Stimulated activated naive CD4-positive, alpha-beta T cell treated with Interleukin-2 at 50 U/mL for 16 hours (primary cell): Measurements from ENCODE around the gene NR3C2.
"Not testable (repeated sequence)": the region's sequence is repeated elsewhere in the genome, so short reads cannot be mapped to it uniquely, and the experiment has no call there.

Source experiments
- DNase-seq: peaks from one replicate; lab custom pipeline; 2025; lab: John Stamatoyannopoulos, UW

NR3C2 gene

DNA sequence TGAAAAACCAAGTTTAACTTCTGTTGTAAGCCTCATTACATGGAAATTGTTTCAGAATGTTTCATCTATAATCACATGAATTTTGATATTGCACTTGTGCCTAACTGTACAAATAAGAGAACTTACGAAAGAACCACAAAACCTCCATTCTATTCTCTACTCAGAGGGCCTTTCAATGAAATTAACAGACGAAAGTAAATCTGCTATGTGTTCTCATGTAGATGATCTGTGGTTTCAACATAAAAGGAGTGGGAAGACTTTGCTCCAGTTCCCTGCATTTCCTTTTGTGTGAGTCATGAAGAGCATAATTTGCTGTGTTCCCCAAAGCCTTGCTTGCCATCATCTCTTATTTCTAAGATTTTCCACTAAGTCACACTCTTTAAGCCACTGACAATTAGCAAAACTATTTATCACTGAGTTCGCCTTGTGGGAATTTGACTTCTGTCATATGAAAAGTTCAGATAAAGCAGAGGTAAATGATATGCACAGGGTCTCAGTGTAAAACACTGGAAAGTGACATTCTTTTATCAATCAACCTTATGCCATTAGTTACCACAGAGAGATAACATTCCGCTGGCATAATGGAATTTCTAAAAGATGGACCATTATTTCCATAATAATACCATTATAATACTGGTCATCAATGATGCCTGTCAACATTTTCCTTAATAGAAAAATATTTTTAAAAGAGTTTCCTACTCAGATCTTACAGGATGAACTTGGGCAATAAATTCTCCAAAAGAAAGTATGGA, 329.8 kb downstream of the NR3C2 start:
- DNase-seq: no peak

DNA sequence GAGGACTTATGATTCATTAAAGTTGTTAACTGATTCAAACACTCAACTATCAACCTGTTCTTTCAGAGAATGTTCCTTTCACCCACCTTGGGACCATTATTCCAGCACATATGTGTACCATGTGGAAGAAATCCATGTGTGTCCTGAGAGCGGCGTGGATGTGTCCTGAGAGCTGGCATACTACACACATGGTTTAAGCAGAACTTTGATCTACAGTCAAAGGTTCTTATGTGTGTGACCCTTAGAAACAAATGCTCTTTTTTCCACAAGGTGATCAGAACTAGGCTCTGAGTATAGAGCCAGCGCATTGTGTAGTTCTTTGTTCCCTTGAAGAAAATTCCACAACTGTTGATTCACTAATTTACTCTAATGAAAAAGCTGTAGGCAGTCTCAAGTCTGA, 332.0 kb downstream of the NR3C2 start:
- DNase-seq: no peak

DNA sequence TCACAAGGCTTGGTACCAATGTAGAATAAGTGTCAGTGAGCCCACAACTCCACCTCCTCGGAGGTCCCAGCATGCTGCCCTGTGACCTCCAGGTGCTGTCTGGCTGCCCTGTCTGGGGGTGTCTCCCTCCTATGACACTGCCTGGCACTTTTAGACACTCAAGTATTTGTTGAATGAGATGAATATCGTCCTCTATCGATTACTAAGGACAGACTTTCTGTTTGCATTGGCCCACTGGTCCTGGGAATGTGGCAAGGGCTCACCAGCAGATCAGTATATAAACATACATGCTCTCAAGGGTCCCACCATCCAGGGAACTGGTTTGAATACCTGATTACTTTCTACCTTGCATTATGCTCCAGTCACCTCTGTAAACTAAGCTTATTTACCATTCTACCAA, 333.0 kb downstream of the NR3C2 start:
- DNase-seq: no peak

DNA sequence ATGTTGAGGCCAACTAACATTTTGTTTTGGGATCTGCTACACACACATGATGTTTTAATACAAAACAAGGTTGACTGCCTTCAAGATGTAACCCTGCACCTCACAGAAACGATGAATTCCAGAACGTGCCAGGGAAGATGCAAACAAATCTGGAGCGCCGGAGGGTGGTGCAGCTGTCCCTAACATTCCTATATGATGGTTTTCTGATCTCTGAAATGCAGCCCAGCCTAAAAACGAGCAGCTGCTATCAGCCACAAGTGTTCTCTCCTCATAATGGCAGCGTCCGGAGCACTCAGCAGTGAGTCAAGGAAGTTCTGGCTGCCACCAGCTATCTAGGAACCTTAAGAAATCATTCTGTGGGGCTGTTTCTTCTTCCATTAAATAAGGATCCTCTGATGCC, 333.4 kb downstream of the NR3C2 start:
- no peak for DNase-seq

DNA sequence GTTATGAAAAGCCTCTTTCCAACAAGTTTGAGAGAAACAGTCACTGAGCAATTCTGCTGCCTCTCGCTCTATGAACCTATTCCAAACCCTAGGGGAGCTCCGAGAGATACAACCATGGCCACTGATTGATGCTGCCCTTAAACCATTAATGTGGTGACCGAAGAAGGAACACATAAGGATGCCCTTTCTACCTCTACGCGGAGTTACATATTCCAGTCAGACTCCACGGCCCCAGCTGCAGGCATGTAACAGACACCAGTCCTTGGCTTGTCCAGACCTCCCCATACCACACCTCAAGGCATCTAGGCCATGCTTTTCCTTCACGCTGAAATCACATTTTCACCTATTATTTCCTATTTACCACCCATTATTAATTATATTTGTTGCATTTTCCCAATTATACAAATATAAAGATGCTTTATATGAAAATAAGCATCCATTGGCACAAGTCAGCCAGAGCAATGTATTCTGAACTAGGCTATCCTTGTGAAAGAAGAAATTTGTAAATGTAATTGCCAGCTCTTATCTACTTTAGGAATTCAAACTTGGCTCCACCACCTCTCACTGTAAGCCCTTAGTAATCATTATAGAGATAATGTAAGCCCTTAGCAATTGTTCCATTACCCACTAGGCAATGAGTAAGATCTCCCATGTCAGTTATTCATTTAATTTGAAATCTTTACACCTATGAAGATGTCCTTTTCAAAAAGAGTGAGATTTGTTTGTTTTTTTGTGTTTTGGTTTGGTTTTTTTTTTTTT, 338.4 kb downstream of the NR3C2 start:
- DNase-seq: no peak

DNA sequence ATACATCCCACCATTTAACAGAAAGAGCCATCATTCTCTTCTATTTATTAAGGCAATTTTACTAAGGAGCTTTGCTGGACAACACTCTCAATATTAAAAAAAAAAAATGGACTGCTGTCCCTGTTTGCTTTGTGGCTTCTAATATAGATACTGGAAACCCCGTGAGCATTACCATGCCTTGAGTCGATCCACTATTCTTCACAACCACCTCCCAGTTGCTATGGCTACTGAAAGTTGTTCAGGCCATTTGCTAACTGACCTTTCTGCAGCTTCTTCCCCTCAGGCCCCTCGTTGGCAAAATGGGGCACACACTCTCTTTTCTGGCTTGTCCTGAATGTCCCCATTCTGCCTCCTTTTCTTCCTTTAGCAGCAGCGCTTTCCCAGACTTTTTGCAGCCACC, 340.4 kb downstream of the NR3C2 start:
- no peak for DNase-seq

DNA sequence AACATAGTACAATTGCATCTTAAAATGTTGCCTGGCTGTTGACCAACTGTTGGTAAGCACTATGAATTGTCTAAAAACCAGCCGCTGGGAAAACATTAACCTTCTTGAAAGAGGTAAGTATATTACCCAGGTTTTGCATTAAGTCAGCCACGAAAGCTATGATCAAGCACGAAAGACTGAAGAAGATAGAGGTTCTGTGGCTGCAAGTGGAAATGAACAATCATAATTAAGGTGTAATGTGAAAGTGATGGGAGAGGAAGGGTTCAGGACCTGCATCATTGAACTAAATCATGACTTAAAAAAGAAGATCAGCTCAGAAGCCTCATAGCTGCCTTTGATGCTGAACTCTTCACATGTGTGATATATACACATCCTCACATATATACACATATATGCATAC, 341.0 kb downstream of the NR3C2 start:
- no peak for DNase-seq

DNA sequence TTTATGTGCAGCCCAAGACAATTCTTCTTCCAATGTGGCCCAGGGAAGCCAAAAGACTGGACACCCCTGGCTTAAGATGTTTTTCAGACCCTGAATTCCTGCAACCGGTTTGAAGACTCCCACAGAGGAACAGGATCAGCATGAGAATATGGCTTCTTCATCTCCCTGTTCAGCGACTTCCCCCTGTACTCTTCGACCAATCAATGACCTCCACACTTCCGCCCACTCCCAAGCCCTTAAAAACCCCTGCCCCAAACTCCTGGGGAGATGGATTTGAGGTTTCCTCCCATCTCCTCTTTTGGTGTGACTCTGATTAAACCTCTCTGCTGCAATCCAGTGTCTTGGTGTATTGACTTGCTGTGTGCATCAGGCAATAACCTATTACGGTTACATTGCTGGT, 344.4 kb downstream of the NR3C2 start:
- no peak for DNase-seq

DNA sequence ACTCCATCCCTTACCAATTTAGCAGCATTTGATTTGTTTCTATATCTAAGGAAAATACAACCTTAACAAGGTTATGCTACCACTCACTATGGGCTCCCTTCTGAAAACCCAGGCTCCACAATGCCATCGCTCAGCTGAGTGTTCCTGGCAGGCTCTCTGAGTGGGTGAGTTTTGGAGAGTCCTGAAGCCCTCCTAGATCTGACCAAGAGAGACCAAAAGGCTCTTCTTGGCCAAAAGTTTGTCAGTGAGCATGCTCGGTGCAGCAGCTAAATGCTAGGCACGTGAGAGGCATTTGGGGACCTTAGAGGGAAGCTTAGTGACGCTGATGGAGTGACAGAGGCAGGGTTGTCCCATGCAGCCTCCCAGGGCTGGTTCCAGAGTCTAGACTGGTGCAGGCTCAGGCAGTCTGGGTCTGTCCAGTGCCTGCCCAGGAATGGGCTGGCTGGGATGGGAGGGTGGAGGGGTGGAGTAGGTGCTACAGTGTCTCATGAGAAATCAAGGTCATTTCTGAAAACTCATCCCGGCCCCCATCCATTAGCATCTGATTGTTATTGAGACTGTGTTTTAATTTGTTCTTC, 346.8 kb downstream of the NR3C2 start:
- no peak for DNase-seq

DNA sequence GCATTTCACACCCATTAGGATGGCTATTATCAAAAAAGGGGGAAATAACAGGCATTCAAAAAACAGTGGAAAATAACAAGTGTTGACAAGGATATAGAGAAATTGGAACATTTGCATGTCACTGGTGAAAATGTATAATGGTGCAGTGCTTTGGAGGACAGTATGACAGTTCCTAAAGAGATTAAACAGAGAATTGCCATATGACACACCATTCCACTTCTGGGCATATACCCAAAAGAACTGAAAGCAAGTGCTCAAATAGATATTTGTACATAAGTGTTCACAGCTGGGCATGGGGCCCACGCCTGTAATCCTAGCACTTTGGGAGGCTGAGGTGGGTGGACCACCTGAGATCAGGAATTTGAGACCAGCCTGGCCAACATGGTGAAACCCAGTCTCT, 348.1 kb downstream of the NR3C2 start:
- DNase-seq: no peak

DNA sequence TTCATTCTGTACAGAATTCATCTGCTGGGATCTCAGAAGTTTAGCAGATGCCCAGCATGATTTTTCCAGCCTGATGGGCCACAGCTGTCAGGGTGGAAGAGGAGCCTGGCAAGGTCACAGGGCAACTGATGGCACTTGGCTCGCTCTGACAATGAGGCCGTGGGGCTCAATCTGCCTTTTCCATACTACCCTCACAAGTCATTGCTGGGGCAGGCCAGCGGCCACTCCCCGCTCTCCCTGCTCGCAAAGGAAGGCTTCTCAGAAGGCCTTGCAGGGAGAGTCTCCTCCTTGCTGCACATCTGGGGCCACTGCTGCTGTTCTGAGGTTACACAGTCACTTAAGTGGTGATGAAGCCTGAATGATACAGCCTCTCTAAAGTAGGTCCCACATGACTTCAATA, 349.1 kb downstream of the NR3C2 start:
- DNase-seq: no peak

DNA sequence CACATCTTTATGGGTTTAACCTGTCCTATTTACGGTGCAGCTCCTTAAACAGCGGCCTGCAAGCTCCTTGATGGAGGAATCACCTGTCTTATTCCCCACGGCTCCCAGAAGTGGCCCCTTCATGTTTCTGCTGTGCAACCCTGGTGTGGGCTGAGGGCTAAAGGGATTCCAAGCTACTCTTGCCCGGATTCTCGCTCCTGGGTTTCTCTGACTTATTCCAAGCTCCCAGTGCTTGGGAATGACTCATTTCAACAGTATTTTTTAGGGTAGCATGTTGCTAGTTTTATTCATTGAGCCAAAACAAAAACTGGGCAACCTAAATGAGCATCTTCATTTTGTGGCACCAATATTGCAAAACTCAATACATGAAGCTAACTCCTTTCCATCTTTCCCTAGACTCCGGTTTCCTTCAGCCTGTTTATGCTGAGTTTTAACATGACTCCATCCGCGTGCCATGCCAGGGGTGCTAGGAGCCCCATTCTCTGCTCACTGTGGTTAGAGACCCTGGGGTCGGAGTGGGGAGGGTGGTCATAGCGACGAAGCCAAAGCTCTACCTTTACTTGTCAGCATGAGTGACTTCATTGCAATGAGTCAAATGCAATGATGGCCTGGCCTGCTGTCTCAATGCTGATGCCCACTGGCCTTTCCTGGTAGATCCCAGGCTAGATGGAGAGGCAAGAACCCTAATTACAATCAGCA, 349.7 kb downstream of the NR3C2 start:
- no peak for DNase-seq

DNA sequence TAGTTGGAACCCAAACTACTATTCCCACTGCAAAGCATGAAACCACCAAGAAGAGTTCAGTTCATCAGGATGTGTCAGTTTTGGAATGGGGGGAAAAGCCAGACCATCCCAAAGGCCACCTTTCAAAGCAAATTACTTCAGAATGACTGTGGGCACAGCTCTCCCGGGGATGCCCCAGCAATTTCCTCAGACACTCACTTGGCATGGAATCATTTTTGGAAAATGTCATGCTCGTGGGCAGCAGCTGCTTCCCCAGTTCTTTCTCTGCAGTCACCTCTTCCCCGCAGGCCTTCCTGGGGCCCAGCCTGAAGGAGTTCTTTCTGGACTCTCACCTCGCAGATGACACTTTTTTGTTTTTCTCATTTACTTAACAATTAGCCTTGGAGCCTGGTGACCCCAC, 350.3 kb downstream of the NR3C2 start:
- no peak for DNase-seq

DNA sequence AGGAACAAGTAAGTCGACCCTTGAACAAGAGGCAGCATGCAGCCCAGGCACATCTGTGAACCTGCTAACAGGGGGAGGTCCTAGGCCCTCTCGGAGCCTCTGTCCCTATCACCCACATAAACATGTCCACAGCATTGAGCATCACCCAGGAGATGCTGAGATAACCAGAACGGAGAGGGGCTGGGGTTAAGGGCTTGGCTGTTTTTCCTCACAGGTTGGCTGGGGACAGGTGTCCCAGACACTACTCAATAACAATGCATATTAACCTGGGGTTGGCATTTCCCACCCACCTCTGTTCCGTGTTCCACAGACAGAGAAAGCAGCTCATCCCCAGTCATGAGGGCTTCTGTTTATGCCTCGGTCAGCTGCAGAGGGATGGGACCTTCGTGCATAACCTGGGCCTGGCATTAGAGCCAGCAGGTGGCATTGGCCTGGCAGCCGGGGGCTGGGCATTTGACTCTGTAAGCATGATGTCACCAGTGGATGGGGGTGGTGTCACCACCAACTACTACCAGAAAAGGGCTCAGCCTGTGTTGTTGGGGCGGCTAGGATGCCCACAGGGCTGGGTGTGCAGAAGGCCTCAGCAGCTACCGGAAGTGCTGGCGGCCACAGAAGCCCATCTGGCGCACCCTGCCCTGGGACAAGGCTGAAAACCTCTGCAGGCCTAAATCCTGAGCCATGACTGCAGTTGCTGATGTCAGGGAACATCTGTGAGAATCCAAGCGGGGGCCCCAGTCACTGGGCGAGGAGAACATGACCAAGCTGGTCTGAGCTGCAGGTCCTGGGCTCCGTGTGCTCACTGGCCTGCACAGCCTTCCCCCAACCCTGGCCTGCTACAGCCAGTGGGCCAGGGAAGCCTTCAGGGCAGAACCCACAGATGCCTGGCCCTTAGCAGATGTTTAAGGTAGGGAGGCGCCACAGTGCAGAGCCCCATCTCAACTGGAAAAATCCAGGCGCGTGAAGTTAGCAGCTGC, 351.4 kb downstream of the NR3C2 start:
- no peak for DNase-seq

DNA sequence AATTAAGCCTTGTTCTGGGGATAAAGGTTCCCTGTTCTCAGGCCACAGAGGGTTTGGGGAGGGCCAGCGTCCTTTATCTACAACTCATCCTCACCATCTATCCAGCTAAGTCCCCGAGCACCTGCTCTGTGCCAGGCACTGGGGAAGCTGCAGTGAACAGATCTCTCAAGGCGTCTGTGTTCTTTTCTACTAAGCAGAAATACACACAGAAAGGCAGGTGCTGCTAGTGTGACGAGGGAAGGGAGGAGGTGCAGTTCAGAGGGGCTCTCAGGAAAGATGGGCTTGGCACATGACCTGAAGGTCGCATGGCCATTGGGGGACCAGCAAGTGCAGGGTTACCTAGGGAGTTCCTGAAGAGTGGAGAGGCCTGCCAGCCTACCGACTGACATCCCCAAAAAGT, 352.2 kb downstream of the NR3C2 start:
- DNase-seq: no peak

DNA sequence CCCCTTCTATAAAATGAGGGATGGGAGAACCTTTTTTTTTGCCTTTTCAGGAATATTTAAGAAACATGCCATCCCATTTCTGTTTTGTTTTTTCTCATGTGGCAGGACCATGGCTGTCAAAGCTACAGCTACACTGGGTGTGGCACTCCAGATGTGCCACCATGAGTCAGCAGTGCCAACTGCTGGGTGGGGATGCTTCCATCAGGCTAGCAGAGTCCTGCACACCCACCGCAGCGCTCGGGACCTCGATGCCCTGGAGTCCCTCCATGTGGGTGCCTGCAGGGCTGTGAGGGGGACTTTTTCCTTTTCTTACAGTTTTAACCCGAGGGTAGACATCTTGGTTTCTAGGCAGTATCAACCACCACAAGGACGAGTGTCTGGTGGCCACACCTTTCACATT, 352.6 kb downstream of the NR3C2 start:
- no peak for DNase-seq

DNA sequence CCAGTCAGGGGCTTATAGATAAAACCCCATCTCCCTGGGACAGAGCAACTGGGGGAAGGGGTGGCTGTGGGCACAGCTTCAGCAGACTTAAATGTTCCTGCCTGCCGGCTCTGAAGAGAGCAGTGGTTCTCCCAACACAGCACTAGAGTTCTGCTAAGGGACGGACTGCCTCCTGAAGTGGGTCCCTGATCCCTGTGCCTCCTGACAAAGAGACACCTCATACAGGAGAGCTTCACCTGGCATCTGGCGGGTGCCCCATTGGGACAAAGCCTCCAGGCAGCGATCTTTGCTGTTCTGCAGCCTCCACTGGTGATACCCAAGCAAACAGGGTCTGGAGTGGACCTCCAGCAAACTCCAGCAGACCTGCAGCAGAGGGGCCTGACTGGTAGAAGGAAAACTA, 359.1 kb downstream of the NR3C2 start:
- not testable (repeated sequence) for DNase-seq

DNA sequence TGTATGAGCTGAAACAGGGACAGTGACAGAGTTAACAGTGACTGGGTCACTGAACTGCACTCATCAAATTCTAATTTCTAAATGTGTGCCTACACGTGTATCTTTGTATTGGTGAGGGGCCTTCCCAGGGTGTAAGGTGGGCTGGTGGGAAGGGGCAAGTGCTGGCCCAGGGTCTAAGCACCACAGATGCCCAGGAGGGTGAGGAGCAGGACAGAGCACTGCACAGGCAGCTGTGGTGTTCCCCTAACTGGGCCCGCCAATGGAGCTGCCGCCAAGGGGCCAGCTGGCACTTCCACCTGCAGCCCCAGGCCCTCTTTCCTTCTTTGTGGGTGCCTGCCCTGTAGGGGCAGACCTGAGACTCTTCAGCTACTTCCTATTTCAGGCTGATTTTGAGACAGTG, 360.5 kb downstream of the NR3C2 start:
- no peak for DNase-seq

DNA sequence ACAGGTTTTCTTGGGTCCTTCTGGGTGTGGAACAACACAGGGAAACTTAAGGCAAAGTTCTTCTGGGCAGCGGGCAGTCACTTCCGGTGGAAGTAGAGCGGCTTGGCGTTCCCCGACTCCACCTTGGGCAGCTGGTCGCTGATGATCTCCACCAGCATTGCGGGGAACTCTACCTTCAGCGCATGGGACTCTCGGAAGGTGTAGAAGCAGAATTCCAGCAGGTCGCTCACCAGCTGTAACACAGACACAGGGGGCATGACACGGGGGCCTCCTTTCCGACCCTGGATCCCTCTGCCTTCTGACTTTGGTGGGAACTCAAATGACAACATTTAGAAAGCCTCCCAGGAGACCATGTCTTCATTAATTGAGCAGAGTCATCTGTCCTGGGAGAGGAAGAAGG, 360.9 kb downstream of the NR3C2 start:
- DNase-seq: no peak

DNA sequence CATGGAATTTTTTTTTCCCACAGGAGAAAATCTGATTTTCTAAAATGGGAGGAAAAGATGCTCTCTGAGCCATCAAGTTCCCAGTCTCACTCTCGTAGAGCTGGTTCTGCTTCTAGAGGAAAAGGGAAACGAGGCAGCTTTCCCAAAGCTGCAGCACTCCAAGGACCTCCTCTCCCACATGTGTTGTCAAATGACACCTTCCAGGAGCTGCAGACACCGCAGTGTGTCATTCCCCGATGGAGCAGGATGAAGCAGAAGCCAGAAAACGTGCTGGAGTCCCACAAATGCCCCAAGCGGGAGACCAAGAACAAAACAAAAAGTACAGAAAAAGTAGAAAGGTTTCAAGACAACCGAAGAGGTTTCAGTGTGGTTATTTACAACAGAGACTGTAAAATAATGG, 362.3 kb downstream of the NR3C2 start:
- no peak for DNase-seq

DNA sequence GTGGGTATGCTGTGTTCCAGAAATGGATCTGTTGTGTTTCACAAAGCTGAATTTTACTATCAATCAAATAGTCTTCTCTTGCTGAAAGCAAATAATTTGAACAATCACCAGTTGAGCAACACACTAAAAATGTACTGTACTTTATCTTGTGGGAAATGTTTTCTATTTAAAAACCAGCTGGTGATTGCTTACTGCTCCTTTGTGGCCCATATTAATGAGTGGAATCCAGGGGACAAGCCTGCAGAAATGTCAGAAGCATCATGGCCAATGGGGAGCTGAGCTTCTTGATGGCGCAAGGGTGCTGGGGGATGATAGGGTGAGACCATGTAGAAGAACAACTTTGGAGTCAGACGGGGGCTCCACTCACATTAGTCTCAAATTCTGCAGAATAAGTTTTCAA, 364.2 kb downstream of the NR3C2 start:
- no peak for DNase-seq

DNA sequence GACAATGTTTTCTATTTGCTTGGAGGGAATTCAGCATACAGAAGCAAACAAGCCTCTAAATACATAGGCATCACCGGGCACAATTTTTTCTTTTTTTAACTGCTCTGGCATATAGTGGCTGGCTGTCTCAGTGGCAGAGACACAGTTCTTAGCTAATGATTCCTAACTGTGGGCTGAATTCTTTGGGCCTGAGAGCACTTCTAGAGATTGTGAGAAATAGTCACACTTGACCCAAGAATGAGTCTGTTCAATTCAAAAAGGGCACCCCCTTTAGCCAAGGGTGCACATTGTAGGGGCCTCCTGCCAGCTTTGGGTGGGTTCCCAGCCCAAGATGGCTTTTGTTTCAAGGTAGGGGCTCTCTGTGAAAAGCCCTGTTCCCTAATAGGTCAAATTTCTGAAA, 364.6 kb downstream of the NR3C2 start:
- no peak for DNase-seq
